ENCODE data around the gene RAC2. TPM values are rescaled to one million over a fixed set of nuclear protein-coding genes. Genes with fewer than 3 reads are reported as not detected.

Gene RAC2
- total and polyA plus RNA-seq, 2 of the 8 experiments (the other 6 are each of a cell fraction or from before 2014, with no cell fraction given), result 2.3 to 4.3 TPM

- TF ChIP-seq ASH2L (IDR thresholded peaks at IDR 0.05; ENCODE audit: low read length), result no peak
- TF ChIP-seq CHD7 (IDR thresholded peaks at IDR 0.05; ENCODE audit: insufficient replicate concordance, low read length), result no peak
- no peak for TF ChIP-seq CBX5 (IDR thresholded peaks at IDR 0.05; ENCODE audit: low read depth, low read length)
- no peak for TF ChIP-seq CEBPB (IDR thresholded peaks at IDR 0.05; ENCODE audit: low read depth, low read length)
- TF ChIP-seq GABPA (IDR thresholded peaks at IDR 0.05; ENCODE audit: borderline replicate concordance, insufficient read depth, low read length), result no peak
Measured at GRCh38 chr22:37273126-37273845, 29.2 kb upstream of the RAC2 start (continued).
